ENCODE results near the gene COX17.

The COX17 gene

DNA sequence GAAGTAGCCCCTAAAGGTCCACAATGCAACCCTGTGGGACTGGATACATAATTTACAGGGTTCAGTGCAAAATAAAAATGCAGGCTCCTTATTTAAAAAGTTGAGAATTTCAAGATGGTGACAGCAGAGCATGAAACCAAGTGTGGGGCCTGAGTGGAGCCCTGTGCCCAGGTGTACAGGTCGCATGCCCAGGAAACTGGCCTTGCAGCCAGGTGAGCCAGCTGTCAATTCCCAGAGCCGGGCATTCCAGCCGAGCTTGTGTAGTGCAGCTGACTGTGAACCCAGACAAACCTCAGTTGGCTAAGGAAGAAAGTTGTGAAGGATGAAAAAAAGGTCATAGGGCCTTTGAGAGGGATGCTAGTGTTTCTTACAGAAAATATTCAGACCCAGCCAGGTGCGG is 44.4 kb downstream of the COX17 start:
- Histone ChIP-seq H3K4me2 (ENCODE audit: insufficient read depth, low read length) (no peak overlapping the region), H3K4me3 (ENCODE audit: low read depth in 1 of 2, low read length in 2 of 2) (no peak overlapping the region), H3K79me2 (ENCODE audit: insufficient read depth, low read length) (no peaks in the 10 kb centered on the region), H3K27me3 (ENCODE audit: insufficient read depth, low read length, poor library complexity) (peaks cover 4% of the 10 kb centered on the region), H3K4me1 (ENCODE audit: insufficient read depth, low read length) (peaks cover 3% of the 10 kb centered on the region; the same call in 1 of the 2 replicates), H3K36me3 (ENCODE audit: insufficient read depth, low read length) (no peaks in the 10 kb centered on the region), H4K20me1 (ENCODE audit: insufficient read depth, low read length) (no peaks in the 10 kb centered on the region), H3K9ac (ENCODE audit: low read depth, low read length) (no peak overlapping the region), H2AFZ (ENCODE audit: low read depth, low read length) (no peak overlapping the region), H3K9me3 (ENCODE audit: insufficient read depth, low read length, severe bottlenecking) (no peaks in the 10 kb centered on the region), H3K27ac (ENCODE audit: low read length) (no peak overlapping the region)
- DNase-seq (no peak), ATAC-seq (ENCODE audit: insufficient read depth, low read depth) (no peak)
- no peak for TF ChIP-seq EZH2 (IDR thresholded peaks at IDR 0.05; ENCODE audit: borderline replicate concordance, low read depth, low read length, severe bottlenecking)
- TF ChIP-seq, protein P1, sequence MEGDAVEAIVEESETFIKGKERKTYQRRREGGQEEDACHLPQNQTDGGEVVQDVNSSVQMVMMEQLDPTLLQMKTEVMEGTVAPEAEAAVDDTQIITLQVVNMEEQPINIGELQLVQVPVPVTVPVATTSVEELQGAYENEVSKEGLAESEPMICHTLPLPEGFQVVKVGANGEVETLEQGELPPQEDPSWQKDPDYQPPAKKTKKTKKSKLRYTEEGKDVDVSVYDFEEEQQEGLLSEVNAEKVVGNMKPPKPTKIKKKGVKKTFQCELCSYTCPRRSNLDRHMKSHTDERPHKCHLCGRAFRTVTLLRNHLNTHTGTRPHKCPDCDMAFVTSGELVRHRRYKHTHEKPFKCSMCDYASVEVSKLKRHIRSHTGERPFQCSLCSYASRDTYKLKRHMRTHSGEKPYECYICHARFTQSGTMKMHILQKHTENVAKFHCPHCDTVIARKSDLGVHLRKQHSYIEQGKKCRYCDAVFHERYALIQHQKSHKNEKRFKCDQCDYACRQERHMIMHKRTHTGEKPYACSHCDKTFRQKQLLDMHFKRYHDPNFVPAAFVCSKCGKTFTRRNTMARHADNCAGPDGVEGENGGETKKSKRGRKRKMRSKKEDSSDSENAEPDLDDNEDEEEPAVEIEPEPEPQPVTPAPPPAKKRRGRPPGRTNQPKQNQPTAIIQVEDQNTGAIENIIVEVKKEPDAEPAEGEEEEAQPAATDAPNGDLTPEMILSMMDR (IDR thresholded peaks at IDR 0.05; ENCODE audit: borderline replicate concordance, extremely low read depth, low read length, poor library complexity, severe bottlenecking), result no peak

DNA sequence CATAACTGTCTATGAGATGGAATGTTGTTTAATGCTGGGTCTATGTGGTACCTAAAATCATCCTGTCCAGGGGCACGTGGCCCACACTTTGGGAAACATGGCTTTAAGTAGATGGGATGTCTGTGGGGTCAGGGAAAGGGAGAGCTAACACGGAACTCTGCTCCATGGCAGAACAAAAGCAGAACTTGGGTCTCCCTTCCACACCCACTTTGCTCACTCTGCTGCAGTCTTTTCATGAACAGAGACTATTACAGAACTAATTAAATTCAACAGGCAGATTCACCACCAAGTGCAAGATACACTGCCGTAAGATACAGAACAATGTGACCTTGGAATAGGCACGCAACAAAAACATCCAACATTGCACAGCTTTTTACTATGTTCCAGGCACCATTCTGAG is 45.0 kb downstream of the COX17 start:
- Histone ChIP-seq H3K9ac (ENCODE audit: low read depth, low read length) (no peak overlapping the region), H4K20me1 (ENCODE audit: insufficient read depth, low read length) (no peaks in the 10 kb centered on the region), H3K4me1 (ENCODE audit: insufficient read depth, low read length) (no peaks in the 10 kb centered on the region), H3K36me3 (ENCODE audit: insufficient read depth, low read length) (no peaks in the 10 kb centered on the region), H3K79me2 (ENCODE audit: insufficient read depth, low read length) (no peaks in the 10 kb centered on the region), H3K9me3 (ENCODE audit: insufficient read depth, low read length, severe bottlenecking) (no peaks in the 10 kb centered on the region), H2AFZ (ENCODE audit: low read depth, low read length) (no peak overlapping the region), H3K27me3 (ENCODE audit: insufficient read depth, low read length, poor library complexity) (peaks cover 4% of the 10 kb centered on the region), H3K4me3 (ENCODE audit: low read depth in 1 of 2, low read length in 2 of 2) (no peak overlapping the region), H3K27ac (ENCODE audit: low read length) (no peak overlapping the region), H3K4me2 (ENCODE audit: insufficient read depth, low read length) (no peak overlapping the region)
- TF ChIP-seq, protein P1 (IDR thresholded peaks at IDR 0.05; ENCODE audit: borderline replicate concordance, extremely low read depth, low read length, poor library complexity, severe bottlenecking), result no peak
- no peak for TF ChIP-seq EZH2 (IDR thresholded peaks at IDR 0.05; ENCODE audit: borderline replicate concordance, low read depth, low read length, severe bottlenecking)
- DNase-seq, result no peak
- ATAC-seq (ENCODE audit: insufficient read depth, low read depth), result no peak

DNA sequence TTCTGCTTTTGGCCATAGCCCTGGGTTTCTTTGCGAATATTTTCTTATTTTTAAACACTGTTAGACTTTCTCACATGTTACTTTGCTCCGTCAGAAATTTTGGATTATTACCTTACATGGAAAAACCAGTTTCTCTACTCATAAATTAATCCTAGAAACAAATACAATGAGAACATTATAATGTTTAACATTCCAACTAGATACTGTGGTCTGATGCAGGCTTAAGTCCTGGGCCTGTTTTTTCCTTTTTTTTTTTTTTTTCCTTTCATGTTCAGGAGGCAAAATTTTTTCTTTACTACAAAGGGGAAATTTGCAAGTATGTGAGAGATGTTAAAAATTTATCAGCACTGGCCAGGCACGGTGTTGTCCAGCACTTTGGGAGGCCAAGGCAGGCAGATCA is 45.7 kb downstream of the COX17 start:
- DNase-seq (no peak), ATAC-seq (ENCODE audit: insufficient read depth, low read depth) (no peak)
- H4K20me1 ChIP-seq (ENCODE audit: insufficient read depth, low read length), result no peaks in the 10 kb centered on the region
- H3K4me1 ChIP-seq (ENCODE audit: insufficient read depth, low read length), result no peaks in the 10 kb centered on the region
- TF ChIP-seq, protein P1 (IDR thresholded peaks at IDR 0.05; ENCODE audit: borderline replicate concordance, extremely low read depth, low read length, poor library complexity, severe bottlenecking), result no peak
- no peak for TF ChIP-seq EZH2 (IDR thresholded peaks at IDR 0.05; ENCODE audit: borderline replicate concordance, low read depth, low read length, severe bottlenecking)
- H3K36me3 ChIP-seq (ENCODE audit: insufficient read depth, low read length), result no peaks in the 10 kb centered on the region
- no peak overlapping the region for H2AFZ ChIP-seq (ENCODE audit: low read depth, low read length)
- no peak overlapping the region for H3K4me2 ChIP-seq (ENCODE audit: insufficient read depth, low read length)
- H3K4me3 ChIP-seq (ENCODE audit: low read depth in 1 of 2, low read length in 2 of 2), result no peak overlapping the region
- H3K9me3 ChIP-seq (ENCODE audit: insufficient read depth, low read length, severe bottlenecking), result no peaks in the 10 kb centered on the region
- peaks cover 4% of the 10 kb centered on the region for H3K27me3 ChIP-seq (ENCODE audit: insufficient read depth, low read length, poor library complexity)
- H3K9ac ChIP-seq (ENCODE audit: low read depth, low read length), result no peak overlapping the region
- no peak overlapping the region for H3K27ac ChIP-seq (ENCODE audit: low read length)
- H3K79me2 ChIP-seq (ENCODE audit: insufficient read depth, low read length), result no peaks in the 10 kb centered on the region

DNA sequence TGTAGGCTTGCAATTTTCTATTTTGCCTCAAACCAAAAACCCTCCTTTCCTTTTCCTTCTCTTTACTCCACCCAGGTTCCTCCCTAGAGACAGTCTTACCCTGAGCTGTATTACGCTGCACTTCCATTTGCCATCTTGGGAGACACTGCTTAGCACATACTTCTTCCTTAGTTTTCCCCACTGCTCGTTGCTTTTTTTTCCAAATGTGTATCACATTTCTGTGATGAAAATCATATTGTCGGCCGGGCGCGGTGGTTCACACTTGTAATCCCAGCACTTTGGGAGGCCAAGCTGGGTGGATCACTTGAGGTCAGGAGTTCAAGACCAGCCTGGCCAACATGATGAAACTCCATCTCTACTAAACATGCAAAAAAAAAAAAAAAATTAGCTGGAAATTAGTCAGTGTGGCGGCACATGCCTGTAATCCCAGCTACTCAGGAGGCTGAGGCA is 46.3 kb downstream of the COX17 start:
- Histone ChIP-seq H3K79me2 (ENCODE audit: insufficient read depth, low read length) (no peaks in the 10 kb centered on the region), H2AFZ (ENCODE audit: low read depth, low read length) (no peak overlapping the region), H3K9ac (ENCODE audit: low read depth, low read length) (no peak overlapping the region), H3K4me3 (ENCODE audit: low read depth in 1 of 2, low read length in 2 of 2) (no peak overlapping the region), H3K27me3 (ENCODE audit: insufficient read depth, low read length, poor library complexity) (peaks cover 4% of the 10 kb centered on the region), H3K4me2 (ENCODE audit: insufficient read depth, low read length) (no peak overlapping the region), H4K20me1 (ENCODE audit: insufficient read depth, low read length) (no peaks in the 10 kb centered on the region), H3K9me3 (ENCODE audit: insufficient read depth, low read length, severe bottlenecking) (no peaks in the 10 kb centered on the region), H3K27ac (ENCODE audit: low read length) (no peak overlapping the region), H3K4me1 (ENCODE audit: insufficient read depth, low read length) (no peaks in the 10 kb centered on the region), H3K36me3 (ENCODE audit: insufficient read depth, low read length) (no peaks in the 10 kb centered on the region)
- no peak for DNase-seq
- ATAC-seq (ENCODE audit: insufficient read depth, low read depth), result no peak
- TF ChIP-seq, protein P1 (IDR thresholded peaks at IDR 0.05; ENCODE audit: borderline replicate concordance, extremely low read depth, low read length, poor library complexity, severe bottlenecking), result no peak
- TF ChIP-seq EZH2 (IDR thresholded peaks at IDR 0.05; ENCODE audit: borderline replicate concordance, low read depth, low read length, severe bottlenecking), result no peak
